MCF 10A (cell line): ENCODE results near the gene CLEC4M. TPM values are rescaled to one million over a fixed set of nuclear protein-coding genes. Genes with fewer than 3 reads are reported as not detected.

Experiments
- Bru-seq: library from RNA; stranded (reverse); fragments of 400-500 nt; gene quantifications from one replicate; lab custom pipeline; 2021; lab: Mats Ljungman, UMichigan
- BruChase-seq, 2 experiments: library from RNA; stranded (reverse); fragments of 400-500 nt; gene quantifications; one replicate each; lab custom pipeline; 2021; lab: Mats Ljungman, UMichigan
- BruUV-seq: library from RNA; stranded (reverse); fragments of 400-500 nt; replicated peaks from 2 replicates; lab custom pipeline; 2021; lab: Mats Ljungman, UMichigan
- CTCF ChIA-PET: fragments of 300-600 bp; sonication (Branson Sonifier 250); formaldehyde crosslinking; extraction: SDS; loops from one replicate; lab custom pipeline; 2021; ENCODE audit warnings: antibody characterized with exemption, inconsistent platforms; lab: Yijun Ruan, JAX
- POLR2A ChIA-PET: fragments of 300-600, 350-650 bp; sonication (Branson Sonifier 250); formaldehyde crosslinking; extraction: SDS; loops from one replicate; lab custom pipeline; 2020; ENCODE audit warnings: antibody characterized with exemption, inconsistent platforms; lab: Yijun Ruan, JAX
- DNase-seq: peaks from one replicate; pipeline ENCODE4 v3.0.0-alpha.2; 2018; ENCODE audit not compliant: unreplicated experiment
- H3K27ac Mint-ChIP-seq: one replicate; pipeline ENCODE4 v1.8.0; 2022; ENCODE audit warnings: mild to moderate bottlenecking, low read depth, mixed read lengths; ENCODE audit not compliant: unreplicated experiment
- H3K27me3 Mint-ChIP-seq: one replicate; pipeline ENCODE4 v1.8.0; 2022; ENCODE audit warnings: mixed read lengths; ENCODE audit not compliant: insufficient read depth, unreplicated experiment
- H3K36me3 Mint-ChIP-seq: one replicate; pipeline ENCODE4 v1.8.0; 2022; ENCODE audit warnings: mild to moderate bottlenecking, moderate library complexity, mixed read lengths; ENCODE audit not compliant: insufficient read depth, unreplicated experiment
- H3K4me1 Mint-ChIP-seq: one replicate; pipeline ENCODE4 v1.8.0; 2022; ENCODE audit warnings: mixed read lengths; ENCODE audit not compliant: insufficient read depth, unreplicated experiment
- H3K4me3 Mint-ChIP-seq: one replicate; pipeline ENCODE4 v1.8.0; 2022; ENCODE audit warnings: mild to moderate bottlenecking, moderate library complexity, mixed read lengths; ENCODE audit not compliant: unreplicated experiment
- H3K9me3 Mint-ChIP-seq: one replicate; pipeline ENCODE4 v1.8.0; 2022; ENCODE audit warnings: mixed read lengths; ENCODE audit not compliant: unreplicated experiment
- intact Hi-C: fragments of 100-400 bp; cut with micrococcal nuclease; formaldehyde crosslinking; loops from 2 replicates; pipeline ENCODE4 v1.14.1; 2022
- long read RNA-seq: library from polyadenylated mRNA; stranded (forward); transcript quantifications from one replicate; pipeline ENCODE4 v2.0.0, GENCODE V29; 2022
- total RNA-seq: library from RNA; stranded (reverse); gene quantifications from 2 replicates; pipeline ENCODE4 v1.2.3, GENCODE V29; 2022
- TF ChIP-seq, protein P1 (sequence below): fragments of 200-600 bp; IDR thresholded peaks from one replicate; pipeline ENCODE4 v1.8.0; 2022; ENCODE audit warnings: antibody characterized with exemption, mild to moderate bottlenecking; ENCODE audit not compliant: unreplicated experiment

The CLEC4M gene, protein sequence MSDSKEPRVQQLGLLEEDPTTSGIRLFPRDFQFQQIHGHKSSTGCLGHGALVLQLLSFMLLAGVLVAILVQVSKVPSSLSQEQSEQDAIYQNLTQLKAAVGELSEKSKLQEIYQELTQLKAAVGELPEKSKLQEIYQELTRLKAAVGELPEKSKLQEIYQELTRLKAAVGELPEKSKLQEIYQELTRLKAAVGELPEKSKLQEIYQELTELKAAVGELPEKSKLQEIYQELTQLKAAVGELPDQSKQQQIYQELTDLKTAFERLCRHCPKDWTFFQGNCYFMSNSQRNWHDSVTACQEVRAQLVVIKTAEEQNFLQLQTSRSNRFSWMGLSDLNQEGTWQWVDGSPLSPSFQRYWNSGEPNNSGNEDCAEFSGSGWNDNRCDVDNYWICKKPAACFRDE
- total RNA-seq (not detected in 2 replicates), Bru-seq, nascent RNA (not detected), BruChase-seq, experiment 1, labeled RNA remaining after a 6-hour chase (not detected), BruChase-seq, experiment 2, labeled RNA remaining after a 2-hour chase (not detected)
- long read RNA-seq, result 0 reads

GRCh38 chr19:7762719-7763293 lies at the start of gene CLEC4M:
Gene CLEC4M (plus strand): TSS chr19:7763243. CDS start chr19:7763267, 24 bp downstream.
- Mint-ChIP-seq H3K27ac (no peak within 1 kb of the TSS), H3K36me3 (no peaks in the 10 kb centered on the region), H3K27me3 (peaks cover 41% of the 10 kb centered on the region), H3K9me3 (peaks cover 9% of the 10 kb centered on the region), H3K4me3 (no peak within 1 kb of the TSS), H3K4me1 (no peaks in the 10 kb centered on the region)
- ChIA-PET POLR2A (interaction anchor here (0.6 kb wide), 1 partner anchor 77 kb away, joined by 5 read pairs; no protein-coding TSS in a partner anchor), CTCF (interaction anchor here (1.7 kb wide), 1 partner anchor 82 kb away, joined by 6 read pairs; the partner anchor contains the start of gene TRAPPC5)
- intact Hi-C loops, result no loop called here
- TF ChIP-seq, protein P1, sequence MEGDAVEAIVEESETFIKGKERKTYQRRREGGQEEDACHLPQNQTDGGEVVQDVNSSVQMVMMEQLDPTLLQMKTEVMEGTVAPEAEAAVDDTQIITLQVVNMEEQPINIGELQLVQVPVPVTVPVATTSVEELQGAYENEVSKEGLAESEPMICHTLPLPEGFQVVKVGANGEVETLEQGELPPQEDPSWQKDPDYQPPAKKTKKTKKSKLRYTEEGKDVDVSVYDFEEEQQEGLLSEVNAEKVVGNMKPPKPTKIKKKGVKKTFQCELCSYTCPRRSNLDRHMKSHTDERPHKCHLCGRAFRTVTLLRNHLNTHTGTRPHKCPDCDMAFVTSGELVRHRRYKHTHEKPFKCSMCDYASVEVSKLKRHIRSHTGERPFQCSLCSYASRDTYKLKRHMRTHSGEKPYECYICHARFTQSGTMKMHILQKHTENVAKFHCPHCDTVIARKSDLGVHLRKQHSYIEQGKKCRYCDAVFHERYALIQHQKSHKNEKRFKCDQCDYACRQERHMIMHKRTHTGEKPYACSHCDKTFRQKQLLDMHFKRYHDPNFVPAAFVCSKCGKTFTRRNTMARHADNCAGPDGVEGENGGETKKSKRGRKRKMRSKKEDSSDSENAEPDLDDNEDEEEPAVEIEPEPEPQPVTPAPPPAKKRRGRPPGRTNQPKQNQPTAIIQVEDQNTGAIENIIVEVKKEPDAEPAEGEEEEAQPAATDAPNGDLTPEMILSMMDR, result no peak
- no peak for DNase-seq
- BruUV-seq, result no TSS peak

- H3K9me3 Mint-ChIP-seq, result no peaks in the 10 kb centered on the region
- H3K36me3 Mint-ChIP-seq, result no peaks in the 10 kb centered on the region
- no peaks in the 10 kb centered on the region for H3K27me3 Mint-ChIP-seq
- no peak overlapping the region for H3K27ac Mint-ChIP-seq
- DNase-seq, result no peak
- POLR2A ChIA-PET, result no interaction called here
- intact Hi-C loops, result no loop called here
- CTCF ChIA-PET, result no interaction called here
- TF ChIP-seq, protein P1, result no peak
- no peaks in the 10 kb centered on the region for H3K4me1 Mint-ChIP-seq
- no TSS peak for BruUV-seq
- H3K4me3 Mint-ChIP-seq, result no peak overlapping the region
These were observed 47.4 kb upstream of the CLEC4M start for GRCh38 chr19:7715671-7716070.

GRCh38 chr19:7716762-7717161 lies 46.3 kb upstream of the CLEC4M start:
- ChIA-PET CTCF (interaction anchor here (0.6 kb wide), 1 partner anchor 885 kb away, joined by 3 read pairs; no protein-coding TSS in a partner anchor), POLR2A (no interaction called here)
- Mint-ChIP-seq H3K27me3 (no peaks in the 10 kb centered on the region), H3K9me3 (no peaks in the 10 kb centered on the region), H3K4me3 (no peak overlapping the region), H3K4me1 (no peaks in the 10 kb centered on the region), H3K36me3 (no peaks in the 10 kb centered on the region), H3K27ac (no peak overlapping the region)
- DNase-seq, result no peak
- intact Hi-C loops, result no loop called here
- TF ChIP-seq, protein P1, result no peak
- no TSS peak for BruUV-seq

DNA sequence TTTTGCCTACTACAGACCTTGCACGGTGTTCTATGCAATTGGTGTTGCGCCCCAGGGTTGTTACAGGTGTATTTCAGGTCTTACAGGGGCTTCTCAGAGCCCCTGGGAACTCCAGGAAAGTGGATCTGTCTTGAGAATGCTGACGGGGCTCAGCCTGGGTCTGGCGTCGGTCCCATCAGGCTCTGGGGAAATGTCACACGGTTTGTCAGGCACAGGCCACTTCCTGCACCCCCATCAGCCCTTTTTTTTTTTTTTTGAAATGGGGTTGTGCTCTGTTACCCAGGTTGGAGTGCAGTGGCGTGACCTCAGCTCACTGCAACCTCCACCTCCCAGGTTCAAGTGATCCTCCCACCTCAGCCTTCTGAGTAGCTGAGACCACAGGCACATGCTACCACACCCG lies 44.4 kb upstream of the CLEC4M start:
- H3K36me3 Mint-ChIP-seq, result no peaks in the 10 kb centered on the region
- no TSS peak for BruUV-seq
- intact Hi-C loops, result no loop called here
- DNase-seq, result no peak
- no peak overlapping the region for H3K27ac Mint-ChIP-seq
- no peaks in the 10 kb centered on the region for H3K4me1 Mint-ChIP-seq
- no peak overlapping the region for H3K4me3 Mint-ChIP-seq
- TF ChIP-seq, protein P1, result no peak
- CTCF ChIA-PET, result interaction anchor here (0.7 to 1.1 kb wide), 2 partner anchors 15 to 364 kb away, joined by 3 to 5 read pairs; no protein-coding TSS in a partner anchor
- H3K9me3 Mint-ChIP-seq, result no peaks in the 10 kb centered on the region
- POLR2A ChIA-PET, result no interaction called here
- no peaks in the 10 kb centered on the region for H3K27me3 Mint-ChIP-seq
